ENCODE measurements around the gene RAP1A. TPM values are rescaled to one million over a fixed set of nuclear protein-coding genes. Genes with fewer than 3 reads are reported as not detected.

RAP1A gene
- total and polyA plus RNA-seq, 11 donors, result 52.6 to 134 (median 99.1) TPM

GRCh38 chr1:111729271-111729921 is 109.8 kb downstream of the RAP1A start:
- peak; percentile 29 to 71 (median 46) for ATAC-seq
- no peak overlapping the region for H3K4me3 ChIP-seq
- WGBS, 4 donors, result 25 to 45% (median 33%) methylated on average over 7 to 8 of the region's 8 CpGs

GRCh38 chr1:111729946-111730681 is 110.5 kb downstream of the RAP1A start:
- ATAC-seq (no peak), DNase-seq (peak in 1 of 5 donors; percentile 1)
- peaks cover 0 to 20% (median 13%) of the 10 kb centered on the region in 9 donors for H3K36me3 ChIP-seq
- intact Hi-C loops (cut with DNase I), result no loop called here
- no peak overlapping the region for H3K4me3 ChIP-seq
- WGBS, 4 donors, result 48 to 62% (median 57%) methylated on average over 7 of the region's 7 CpGs
- peak overlapping the region; percentile 49 to 89 (median 76) for H3K27ac ChIP-seq
- TF ChIP-seq CTCF (IDR thresholded peaks at IDR 0.05), result no peak
- TF ChIP-seq POLR2A (IDR thresholded peaks at IDR 0.05), result no peak
- H3K4me1 ChIP-seq, result peaks cover 11 to 99% (median 67%) of the 10 kb centered on the region in 12 donors
- no peaks in the 10 kb centered on the region for H3K27me3 ChIP-seq
- H3K9me3 ChIP-seq, result no peaks in the 10 kb centered on the region

More at GRCh38 chr1:111729271-111729921, 109.8 kb downstream of the RAP1A start:
- Histone ChIP-seq H3K27me3 (no peaks in the 10 kb centered on the region), H3K36me3 (peaks cover 0 to 17% (median 10%) of the 10 kb centered on the region in 9 donors), H3K4me1 (peaks cover 12 to 99% (median 64%) of the 10 kb centered on the region in 12 donors), H3K27ac (peak overlapping the region; percentile 49 to 89 (median 76)), H3K9me3 (no peaks in the 10 kb centered on the region)
- peak; percentile 52 to 86 (median 76) for DNase-seq
- TF ChIP-seq POLR2A (IDR thresholded peaks at IDR 0.05) (no peak), CTCF (IDR thresholded peaks at IDR 0.05) (no peak)
- intact Hi-C loops (cut with DNase I), result no loop called here

- H3K27ac ChIP-seq, result peak overlapping the region in 9 of 12 donors; percentile 60 to 89 (median 81)
- no peaks in the 10 kb centered on the region for H3K27me3 ChIP-seq
- intact Hi-C loops (cut with DNase I), result no loop called here
- WGBS, 4 donors, result 54 to 81% (median 67%) methylated on average over 4 of the region's 4 CpGs
- H3K4me1 ChIP-seq, result peaks cover 14 to 99% (median 68%) of the 10 kb centered on the region in 12 donors
- peaks cover 0 to 20% (median 15%) of the 10 kb centered on the region in 9 donors for H3K36me3 ChIP-seq
- TF ChIP-seq CTCF (IDR thresholded peaks at IDR 0.05), result no peak
- TF ChIP-seq POLR2A (IDR thresholded peaks at IDR 0.05), result no peak
- ATAC-seq (no peak), DNase-seq (peak in 1 of 5 donors; percentile 2)
- H3K9me3 ChIP-seq, result no peaks in the 10 kb centered on the region
- no peak overlapping the region for H3K4me3 ChIP-seq
These were observed 111.1 kb downstream of the RAP1A start for GRCh38 chr1:111730706-111731105.

GRCh38 chr1:111731956-111732355 is 112.4 kb downstream of the RAP1A start:
- WGBS, 4 donors, result 75 to 82% (median 76%) methylated on average over 6 of the region's 6 CpGs
- peak overlapping the region in 7 of 12 donors; percentile 5 to 89 (median 32) for H3K27ac ChIP-seq
- H3K27me3 ChIP-seq, result no peaks in the 10 kb centered on the region
- intact Hi-C loops (cut with DNase I), result no loop called here
- H3K36me3 ChIP-seq, result peaks cover 0 to 15% (median 10%) of the 10 kb centered on the region in 9 donors
- no peak overlapping the region for H3K4me3 ChIP-seq
- DNase-seq, result peak in 1 of 5 donors; percentile 5
- H3K9me3 ChIP-seq, result no peaks in the 10 kb centered on the region
- peaks cover 23 to 99% (median 79%) of the 10 kb centered on the region in 12 donors for H3K4me1 ChIP-seq
- no peak for TF ChIP-seq POLR2A (IDR thresholded peaks at IDR 0.05)
- no peak for TF ChIP-seq CTCF (IDR thresholded peaks at IDR 0.05)
- no peak for ATAC-seq
